Hepatocyte (in vitro differentiated cells): ENCODE measurements around the gene DGKD. TPM values are rescaled to one million over a fixed set of nuclear protein-coding genes. Genes with fewer than 3 reads are reported as not detected.

ENCODE experiments used
- DNase-seq: peaks from one replicate; pipeline ENCODE4 v3.0.0-alpha.2; 2016; ENCODE audit warnings: low spot score
- H2AFZ ChIP-seq: fragments of 200-600 bp; sonication (generic); 2 replicates; pipeline ENCODE4 v1.6.0; 2016; ENCODE audit warnings: antibody characterized with exemption, mild to moderate bottlenecking
- H3K27ac ChIP-seq: fragments of 200-600 bp; sonication (generic); 2 replicates; pipeline ENCODE4 v1.5.1; 2016; ENCODE audit warnings: mild to moderate bottlenecking
- H3K27me3 ChIP-seq: fragments of 200-600 bp; sonication (generic); 2 replicates; pipeline ENCODE4 v1.6.1; 2016
- H3K36me3 ChIP-seq: fragments of 200-600 bp; sonication (generic); replicated peaks from 2 replicates; pipeline ENCODE4 v1.5.1; 2016; ENCODE audit warnings: low read depth; ENCODE audit not compliant: insufficient read depth
- H3K4me1 ChIP-seq: fragments of 200-600 bp; sonication (generic); 2 replicates; pipeline ENCODE4 v1.5.1; 2016; ENCODE audit warnings: mild to moderate bottlenecking, moderate library complexity; ENCODE audit not compliant: insufficient read depth
- H3K4me2 ChIP-seq: fragments of 200-600 bp; sonication (generic); 2 replicates; pipeline ENCODE4 v1.6.0; 2016
- H3K4me3 ChIP-seq: fragments of 200-600 bp; sonication (generic); 2 replicates; pipeline ENCODE4 v1.5.1; 2016; ENCODE audit warnings: mild to moderate bottlenecking
- H3K79me2 ChIP-seq: fragments of 200-600 bp; sonication (generic); 2 replicates; pipeline ENCODE4 v1.6.0; 2017; ENCODE audit warnings: mild to moderate bottlenecking
- H3K9me2 ChIP-seq: fragments of 200-600 bp; sonication (generic); replicated peaks from 2 replicates; pipeline ENCODE4 v1.6.0; 2017; ENCODE audit warnings: mild to moderate bottlenecking; ENCODE audit not compliant: insufficient read depth
- H3K9me3 ChIP-seq: fragments of 200-600 bp; sonication (generic); 2 replicates; pipeline ENCODE4 v1.5.1; 2016; ENCODE audit warnings: low read depth, mild to moderate bottlenecking
- H4K20me1 ChIP-seq: fragments of 200-600 bp; sonication (generic); 2 replicates; pipeline ENCODE4 v1.6.0; 2016; ENCODE audit warnings: mild to moderate bottlenecking; ENCODE audit not compliant: insufficient read depth, poor library complexity, severe bottlenecking
- CTCF ChIP-seq: fragments of 200-600 bp; sonication (generic); IDR thresholded peaks from 2 replicates; pipeline ENCODE4 v1.5.1; 2016; ENCODE audit warnings: antibody characterized with exemption, mild to moderate bottlenecking; ENCODE audit not compliant: poor library complexity
- EZH2 ChIP-seq: fragments of 200-600 bp; sonication (generic); IDR thresholded peaks from 2 replicates; pipeline ENCODE4 v1.6.1; 2016; ENCODE audit warnings: antibody characterized with exemption, mild to moderate bottlenecking, borderline replicate concordance
- EZH2phosphoT487 ChIP-seq: fragments of 200-600 bp; sonication (generic); IDR thresholded peaks from one replicate; pipeline ENCODE4 v1.6.1; 2018; ENCODE audit warnings: antibody characterized with exemption, mild to moderate bottlenecking, low read depth, moderate library complexity; ENCODE audit not compliant: unreplicated experiment, severe bottlenecking
- WGBS: methylation state at CpG from one replicate; pipeline ENCODE4 v1.1.6; 2016; ENCODE audit warnings: low lambda C conversion rate; ENCODE audit errors: missing lambda C conversion rate; 5-methylcytosine and 5-hydroxymethylcytosine counted together
- polyA plus RNA-seq: library from polyadenylated mRNA; unstranded; fragments of >200 nt; fragmentation: Nextera tagmentation; extraction: Ambion mirVana; gene quantifications from 2 replicates; pipeline ENCODE4 v1.2.1, GENCODE V29; 2016
- total RNA-seq: library from RNA; depleted of rRNA; stranded (reverse); fragments of >200 nt; gene quantifications from 2 replicates; pipeline ENCODE4 v1.2.3, GENCODE V29; 2014

Gene DGKD
- total and polyA plus RNA-seq, 2 experiments from 2014 or later, result 14.2 to 14.3 TPM

DNA sequence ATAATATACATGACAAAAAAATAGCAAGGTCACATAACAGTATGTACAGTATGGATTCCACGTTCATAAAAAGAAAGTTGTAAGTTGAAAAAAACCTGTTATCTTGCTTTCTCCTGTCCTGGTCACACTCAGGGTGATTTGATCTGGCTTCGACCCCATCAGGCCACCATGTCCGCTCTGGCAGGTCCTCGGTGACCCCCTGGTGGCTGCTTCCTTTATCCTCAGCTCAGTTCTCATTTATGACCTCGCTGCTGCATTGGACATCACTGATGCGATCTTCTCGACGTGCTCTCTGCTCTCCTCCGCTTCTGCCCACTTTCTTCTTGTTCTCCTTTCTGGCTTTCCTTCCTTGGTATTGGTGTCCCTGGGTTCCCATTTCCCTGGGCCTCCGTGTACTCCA, 29.7 kb downstream of the DGKD start:
- peaks cover 64% of the 10 kb centered on the region for H3K79me2 ChIP-seq
- DNase-seq, result no peak
- no peaks in the 10 kb centered on the region for H3K9me2 ChIP-seq
- H3K4me2 ChIP-seq, result no peak overlapping the region
- no peaks in the 10 kb centered on the region for H3K9me3 ChIP-seq
- no peak overlapping the region for H3K4me3 ChIP-seq
- H3K27me3 ChIP-seq, result no peaks in the 10 kb centered on the region
- no peak for TF ChIP-seq CTCF
- no peak for TF ChIP-seq EZH2phosphoT487
- TF ChIP-seq EZH2, result no peak
- no peak overlapping the region for H2AFZ ChIP-seq
- peaks cover 6% of the 10 kb centered on the region for H4K20me1 ChIP-seq
- H3K36me3 ChIP-seq, result no peaks in the 10 kb centered on the region
- 88% methylated on average over 10 of the region's 10 CpGs for WGBS
- H3K27ac ChIP-seq, result no peak overlapping the region
- peaks cover 20% of the 10 kb centered on the region for H3K4me1 ChIP-seq

DNA sequence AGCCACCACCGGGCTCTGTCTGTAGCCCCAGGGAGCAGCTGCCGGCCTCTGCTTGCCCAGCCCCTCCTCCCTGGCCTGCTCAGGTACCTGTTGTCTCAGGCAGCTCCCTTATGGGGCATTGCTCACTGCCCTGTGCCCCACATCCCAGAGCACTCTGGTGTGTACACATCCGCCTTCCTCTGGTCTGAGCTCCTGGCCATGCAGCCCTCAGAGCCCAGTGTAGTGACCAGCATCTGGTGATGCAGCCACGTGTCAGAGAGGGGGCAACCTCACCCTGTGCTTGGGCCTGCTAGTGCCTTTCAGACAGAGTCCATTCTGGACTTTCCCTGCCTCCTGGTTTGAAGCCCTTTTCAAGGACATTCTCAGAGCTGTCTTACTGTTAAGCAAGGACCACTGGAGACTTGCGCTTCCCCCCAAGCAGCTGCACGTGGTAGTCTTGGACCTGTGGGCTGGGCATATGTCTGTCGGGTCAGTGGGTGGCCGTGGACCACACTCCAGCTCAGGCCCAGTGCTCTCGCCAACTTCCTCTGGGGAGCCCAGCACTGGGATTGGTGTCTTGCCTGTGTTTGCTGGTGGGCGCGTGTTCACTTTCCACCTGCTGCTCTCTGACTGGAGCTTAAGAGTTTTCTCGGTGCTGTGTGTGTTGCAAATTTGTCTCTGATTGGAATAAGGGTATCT, 30.7 kb downstream of the DGKD start:
- TF ChIP-seq EZH2 (no peak), CTCF (no peak), EZH2phosphoT487 (no peak)
- no peak overlapping the region for H3K27ac ChIP-seq
- no peak overlapping the region for H3K4me2 ChIP-seq

DNA sequence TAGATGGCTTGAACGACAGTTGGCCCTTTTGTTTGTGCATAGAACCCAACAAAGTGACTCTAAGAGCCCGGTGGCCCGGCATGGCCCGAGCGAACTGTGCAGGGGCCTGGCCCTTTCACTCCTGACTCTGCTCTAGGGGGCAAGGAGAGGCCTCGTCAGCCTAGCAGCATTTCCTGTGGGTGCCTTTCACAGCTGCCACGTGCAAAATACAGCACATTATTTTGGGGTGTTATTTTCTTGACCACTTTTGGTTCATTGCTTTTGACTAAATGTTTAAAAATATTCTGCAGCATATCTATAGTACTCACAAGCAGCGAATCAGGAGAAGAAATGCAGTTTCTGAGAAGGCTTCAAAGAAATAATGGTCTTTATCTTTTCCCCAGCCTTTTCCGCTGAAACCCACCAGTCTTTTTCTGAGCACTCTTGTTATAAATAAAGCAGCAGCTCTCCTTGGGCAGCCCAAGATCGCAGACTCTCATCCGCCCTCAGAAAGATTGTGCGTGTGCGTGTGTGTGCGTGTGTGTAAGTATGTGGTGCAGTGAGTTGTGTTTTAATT, 31.3 kb downstream of the DGKD start:
- no peaks in the 10 kb centered on the region for H3K27me3 ChIP-seq
- no peak overlapping the region for H3K4me2 ChIP-seq
- H3K4me3 ChIP-seq, result no peak overlapping the region
- peaks cover 20% of the 10 kb centered on the region for H3K4me1 ChIP-seq
- H3K36me3 ChIP-seq, result no peaks in the 10 kb centered on the region
- 89% methylated on average over 14 of the region's 14 CpGs for WGBS
- no peak overlapping the region for H3K27ac ChIP-seq
- no peak overlapping the region for H2AFZ ChIP-seq
- H4K20me1 ChIP-seq, result peaks cover 6% of the 10 kb centered on the region
- no peak for DNase-seq
- H3K9me3 ChIP-seq, result no peaks in the 10 kb centered on the region
- H3K79me2 ChIP-seq, result peaks cover 58% of the 10 kb centered on the region
- H3K9me2 ChIP-seq, result no peaks in the 10 kb centered on the region
- no peak for TF ChIP-seq EZH2phosphoT487
- TF ChIP-seq CTCF, result no peak

More for the DNA sequence above, 30.7 kb downstream of the DGKD start:
- Histone ChIP-seq H3K9me3 (no peaks in the 10 kb centered on the region), H4K20me1 (peaks cover 6% of the 10 kb centered on the region), H3K4me1 (peaks cover 20% of the 10 kb centered on the region), H2AFZ (no peak overlapping the region), H3K79me2 (peaks cover 59% of the 10 kb centered on the region), H3K9me2 (no peaks in the 10 kb centered on the region), H3K4me3 (no peak overlapping the region), H3K36me3 (no peaks in the 10 kb centered on the region), H3K27me3 (no peaks in the 10 kb centered on the region)
- WGBS, result 89% methylated on average over 12 of the region's 12 CpGs
- DNase-seq, result no peak
